ENCODE measurements around the gene UBA3.

Gene UBA3

DNA sequence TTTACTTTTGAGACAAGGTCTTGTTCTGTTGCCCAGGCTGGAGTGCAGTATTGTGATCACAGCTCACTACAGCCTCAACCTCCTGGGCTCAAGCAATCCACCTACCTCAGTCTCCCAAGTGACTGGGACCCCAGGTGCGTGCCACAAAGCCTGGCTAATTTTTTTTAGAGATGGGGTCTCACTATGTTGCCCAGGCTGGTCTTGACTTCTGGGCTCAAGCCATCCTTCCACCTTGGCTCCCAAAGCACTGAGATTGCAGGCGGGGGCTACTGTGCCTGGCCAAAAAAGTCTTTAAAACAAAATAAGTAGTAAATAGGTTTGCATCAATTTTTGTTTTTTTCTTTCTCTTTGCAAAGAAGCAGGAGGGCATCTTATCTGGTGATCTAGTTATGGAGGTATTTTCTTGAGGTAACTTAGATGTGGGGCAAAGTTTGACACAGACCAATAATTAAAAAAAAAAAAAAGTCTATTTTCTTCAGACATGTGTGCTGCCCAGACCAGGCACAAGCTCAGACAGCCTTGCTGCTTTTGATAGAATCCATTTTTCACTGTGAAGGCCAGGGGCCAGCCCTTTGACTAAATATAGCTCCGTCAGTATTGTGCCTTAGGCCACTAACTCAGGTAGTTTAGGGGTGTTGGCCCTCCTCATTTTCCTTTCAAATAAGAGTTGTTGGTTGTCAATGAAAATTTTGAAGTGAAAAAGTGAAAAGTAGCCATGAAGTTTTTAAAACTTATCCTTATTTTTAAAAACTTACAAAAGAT, 7.0 kb upstream of the UBA3 start:
- no peak for TF ChIP-seq CTCF (conservative IDR thresholded peaks at IDR 0.05; ENCODE audit: control insufficient read depth, insufficient read depth, low read depth, low read length)
- H3K4me3 ChIP-seq (ENCODE audit: control insufficient read depth, low read depth, low read length) = peak overlapping the region; percentile 98

GRCh38 chr3:69085833-69086722, 5.9 kb upstream of the UBA3 start:
- peak overlapping the region; percentile 98 for H3K4me3 ChIP-seq (ENCODE audit: control insufficient read depth, low read depth, low read length)
- peak; percentile 97 for DNase-seq (ENCODE audit: low read depth)
- TF ChIP-seq CTCF (conservative IDR thresholded peaks at IDR 0.05; ENCODE audit: control insufficient read depth, insufficient read depth, low read depth, low read length) = no peak

More for the DNA sequence above, 7.0 kb upstream of the UBA3 start:
- DNase-seq (ENCODE audit: low read depth) = no peak

GRCh38 chr3:69085168-69085832, 5.1 kb upstream of the UBA3 start:
- H3K4me3 ChIP-seq (ENCODE audit: control insufficient read depth, low read depth, low read length) = peak overlapping the region; percentile 98
- TF ChIP-seq CTCF (conservative IDR thresholded peaks at IDR 0.05; ENCODE audit: control insufficient read depth, insufficient read depth, low read depth, low read length) = no peak
- peak; percentile 48 for DNase-seq (ENCODE audit: low read depth)

GRCh38 chr3:69084326-69085167, 4.4 kb upstream of the UBA3 start, which contains the start of gene ARL6IP5:
Gene ARL6IP5 (plus strand): TSS chr3:69084937. CDS start chr3:69085048, 111 bp downstream.
- no peak for TF ChIP-seq CTCF (conservative IDR thresholded peaks at IDR 0.05; ENCODE audit: control insufficient read depth, insufficient read depth, low read depth, low read length)
- peak; percentile 94 for DNase-seq (ENCODE audit: low read depth)
- H3K4me3 ChIP-seq (ENCODE audit: control insufficient read depth, low read depth, low read length) = peak within 1 kb of the TSS; percentile 98

GRCh38 chr3:69082805-69083204, 2.6 kb upstream of the UBA3 start:
- DNase-seq (ENCODE audit: low read depth) = peak; percentile 81
- TF ChIP-seq CTCF (conservative IDR thresholded peaks at IDR 0.05; ENCODE audit: control insufficient read depth, insufficient read depth, low read depth, low read length) = no peak
- H3K4me3 ChIP-seq (ENCODE audit: control insufficient read depth, low read depth, low read length) = no peak overlapping the region

DNA sequence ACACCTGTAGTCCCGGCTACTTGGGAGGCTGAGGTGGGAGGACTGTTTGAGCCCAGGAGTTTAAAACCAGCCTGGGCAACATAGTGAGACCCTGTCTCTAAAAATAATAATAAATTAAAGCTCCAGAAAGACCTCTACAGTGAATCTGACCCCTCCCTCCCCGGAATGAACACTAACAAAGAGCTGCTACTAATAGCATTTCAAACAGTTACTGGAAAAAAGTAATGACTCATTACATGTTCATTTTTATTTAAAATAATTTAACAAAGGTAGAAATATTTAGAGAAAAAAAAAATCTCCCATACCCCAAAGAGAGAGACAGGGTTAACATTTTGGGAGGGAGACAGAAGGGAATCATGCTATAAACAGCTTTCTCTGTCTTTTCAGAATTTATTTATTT, 2.2 kb upstream of the UBA3 start:
- DNase-seq (ENCODE audit: low read depth) = no peak
- no peak for TF ChIP-seq CTCF (conservative IDR thresholded peaks at IDR 0.05; ENCODE audit: control insufficient read depth, insufficient read depth, low read depth, low read length)
- no peak overlapping the region for H3K4me3 ChIP-seq (ENCODE audit: control insufficient read depth, low read depth, low read length)

Measured in fibroblast of mammary gland (primary cell).